ENCODE results near the gene METAP1D.
"Not testable (repeated sequence)": the region's sequence is repeated elsewhere in the genome, so short reads cannot be mapped to it uniquely, and the experiment has no call there.

Gene METAP1D

DNA sequence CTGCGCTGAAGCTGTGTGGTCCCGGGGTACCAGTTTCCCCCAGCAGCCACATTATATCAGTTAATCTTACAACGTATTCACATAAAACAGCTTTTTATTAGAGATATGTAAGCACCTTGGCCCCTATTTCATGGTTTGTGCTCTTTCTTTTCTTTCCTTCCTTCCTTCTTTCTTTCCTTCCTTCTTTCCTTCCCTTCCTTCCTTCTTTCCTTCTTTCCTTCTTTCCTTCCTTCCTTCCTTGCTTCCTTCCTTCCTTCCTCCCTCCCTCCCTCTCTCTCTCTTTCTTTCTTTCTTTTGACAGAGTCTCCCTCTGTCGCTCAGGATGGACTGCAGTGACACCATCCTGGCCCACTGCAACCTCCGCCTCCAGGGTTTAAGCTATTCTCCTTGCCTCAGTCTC lies 3.7 kb upstream of the METAP1D start:
- DNase-seq (ENCODE audit: extremely low read depth, low read depth): no peak
- TF ChIP-seq, protein P1, sequence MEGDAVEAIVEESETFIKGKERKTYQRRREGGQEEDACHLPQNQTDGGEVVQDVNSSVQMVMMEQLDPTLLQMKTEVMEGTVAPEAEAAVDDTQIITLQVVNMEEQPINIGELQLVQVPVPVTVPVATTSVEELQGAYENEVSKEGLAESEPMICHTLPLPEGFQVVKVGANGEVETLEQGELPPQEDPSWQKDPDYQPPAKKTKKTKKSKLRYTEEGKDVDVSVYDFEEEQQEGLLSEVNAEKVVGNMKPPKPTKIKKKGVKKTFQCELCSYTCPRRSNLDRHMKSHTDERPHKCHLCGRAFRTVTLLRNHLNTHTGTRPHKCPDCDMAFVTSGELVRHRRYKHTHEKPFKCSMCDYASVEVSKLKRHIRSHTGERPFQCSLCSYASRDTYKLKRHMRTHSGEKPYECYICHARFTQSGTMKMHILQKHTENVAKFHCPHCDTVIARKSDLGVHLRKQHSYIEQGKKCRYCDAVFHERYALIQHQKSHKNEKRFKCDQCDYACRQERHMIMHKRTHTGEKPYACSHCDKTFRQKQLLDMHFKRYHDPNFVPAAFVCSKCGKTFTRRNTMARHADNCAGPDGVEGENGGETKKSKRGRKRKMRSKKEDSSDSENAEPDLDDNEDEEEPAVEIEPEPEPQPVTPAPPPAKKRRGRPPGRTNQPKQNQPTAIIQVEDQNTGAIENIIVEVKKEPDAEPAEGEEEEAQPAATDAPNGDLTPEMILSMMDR (IDR thresholded peaks at IDR 0.05; ENCODE audit: low read depth, low read length): no peak

DNA sequence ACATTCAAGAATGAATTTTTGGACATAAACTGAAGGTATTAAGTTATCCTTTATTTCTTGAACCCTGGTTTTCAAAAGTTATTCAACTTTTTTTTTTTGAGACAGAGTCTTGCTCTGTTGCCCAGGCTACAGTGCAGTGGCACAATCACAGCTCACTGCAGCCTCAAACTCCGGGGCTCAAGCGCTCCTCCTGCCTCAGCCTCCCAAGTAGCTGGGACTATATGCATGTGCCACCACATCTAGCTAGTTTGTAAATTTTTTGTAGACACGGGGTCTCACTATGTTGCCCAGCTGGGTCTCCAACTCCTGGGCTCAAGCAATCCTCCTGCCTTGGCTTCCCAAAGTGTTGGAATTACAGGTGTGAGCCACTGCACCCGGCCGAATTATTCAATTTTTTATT lies 2.7 kb upstream of the METAP1D start:
- DNase-seq (ENCODE audit: extremely low read depth, low read depth): not testable (repeated sequence)

DNA sequence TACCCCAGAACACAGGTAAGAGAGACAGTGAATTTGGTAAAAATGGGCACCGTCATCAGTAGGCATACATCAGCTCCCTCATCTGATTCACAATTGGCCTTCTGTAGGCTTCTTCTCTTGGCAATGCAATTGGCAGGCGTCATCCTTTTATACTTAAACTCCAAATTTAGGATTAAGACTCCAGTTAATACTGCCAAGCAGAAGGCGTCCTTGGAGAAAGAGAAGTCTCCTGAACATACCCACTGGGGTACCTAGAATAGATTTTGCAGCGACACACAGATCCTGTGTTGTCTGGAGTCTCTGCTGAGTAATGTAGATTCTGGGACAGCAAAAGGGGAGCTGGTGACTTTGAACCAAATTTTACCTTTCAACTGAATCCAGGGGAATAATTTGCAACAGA lies 592 bp upstream of the METAP1D start:
- DNase-seq (ENCODE audit: extremely low read depth, low read depth): no peak
- TF ChIP-seq, protein P1 (IDR thresholded peaks at IDR 0.05; ENCODE audit: low read depth, low read length): no peak

DNA sequence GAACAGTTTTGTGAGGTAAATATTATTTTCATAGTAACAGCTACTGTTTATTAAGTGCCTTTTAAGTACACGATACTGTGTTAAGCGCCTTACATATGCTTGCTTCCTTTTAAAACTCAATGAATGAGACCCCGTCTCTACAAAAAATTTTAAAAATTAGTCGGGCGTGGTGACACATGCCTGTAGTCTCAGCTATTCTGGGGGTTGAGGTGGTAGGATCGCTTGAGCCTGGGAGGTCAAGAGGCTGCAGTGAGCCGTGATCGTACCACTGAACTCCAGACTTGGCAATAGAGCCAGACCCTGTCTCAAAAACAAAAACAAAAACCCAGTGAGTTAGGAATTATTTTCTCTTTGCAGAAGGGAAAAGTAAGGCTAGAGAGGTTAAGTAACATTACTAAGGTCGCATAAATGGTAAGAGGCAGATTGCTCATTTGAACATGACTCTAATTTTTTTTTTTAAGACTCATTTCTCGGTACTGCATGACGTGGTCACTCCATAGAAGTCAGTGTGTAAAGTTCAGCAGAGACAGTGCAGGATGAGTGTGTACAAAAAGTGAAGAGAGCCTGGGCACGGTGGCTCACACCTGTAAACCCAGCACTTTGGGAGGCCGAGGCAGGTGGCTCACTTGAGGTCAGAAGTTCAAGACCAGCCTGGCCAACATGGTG lies 1.1 kb downstream of the METAP1D start:
- TF ChIP-seq, protein P1 (IDR thresholded peaks at IDR 0.05; ENCODE audit: low read depth, low read length): no peak

DNA sequence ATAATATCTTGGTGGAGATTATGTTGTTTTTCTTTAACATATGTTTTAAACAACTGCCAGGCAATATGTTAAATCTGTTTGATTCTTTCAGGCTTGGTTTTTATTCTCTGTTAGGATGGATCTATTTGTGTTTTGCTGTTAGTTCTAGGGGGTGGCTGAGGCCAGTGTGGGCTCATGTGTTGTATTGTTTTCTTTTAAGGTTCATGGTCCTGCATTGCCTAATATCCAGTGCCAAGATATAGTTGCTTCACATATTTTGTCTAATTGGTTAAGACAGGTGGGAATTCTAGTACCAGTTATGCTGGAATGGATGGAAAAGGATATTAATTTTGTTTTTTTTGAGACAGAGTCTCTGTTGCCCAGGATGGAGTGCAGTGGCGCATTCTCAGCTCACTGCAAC lies 7.6 kb downstream of the METAP1D start:
- TF ChIP-seq, protein P1 (IDR thresholded peaks at IDR 0.05; ENCODE audit: low read depth, low read length): no peak
- no peak for DNase-seq (ENCODE audit: extremely low read depth, low read depth)

More for the DNA sequence above, 1.1 kb downstream of the METAP1D start:
- DNase-seq (ENCODE audit: extremely low read depth, low read depth): no peak

DNA sequence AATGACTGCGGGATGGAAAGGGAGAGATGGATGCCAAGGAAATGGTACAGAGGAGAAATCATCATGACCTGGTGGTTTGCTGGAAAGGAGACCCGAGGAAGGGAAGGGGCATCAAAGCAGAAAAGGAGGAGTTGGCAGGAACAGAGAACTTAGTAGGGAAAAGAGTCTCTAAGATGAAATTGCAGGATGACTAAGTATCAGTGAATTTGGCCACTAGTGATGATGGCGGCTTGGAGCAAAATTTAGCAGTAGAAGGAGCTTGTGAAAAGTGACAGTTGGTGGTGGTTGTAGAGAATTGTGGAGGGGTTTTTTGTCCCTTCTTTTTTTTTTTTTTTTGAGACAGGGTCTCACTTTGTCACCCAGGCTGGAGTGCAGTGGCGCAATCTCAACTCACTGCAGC lies 10.1 kb downstream of the METAP1D start:
- TF ChIP-seq, protein P1 (IDR thresholded peaks at IDR 0.05; ENCODE audit: low read depth, low read length): no peak
- no peak for DNase-seq (ENCODE audit: extremely low read depth, low read depth)

DNA sequence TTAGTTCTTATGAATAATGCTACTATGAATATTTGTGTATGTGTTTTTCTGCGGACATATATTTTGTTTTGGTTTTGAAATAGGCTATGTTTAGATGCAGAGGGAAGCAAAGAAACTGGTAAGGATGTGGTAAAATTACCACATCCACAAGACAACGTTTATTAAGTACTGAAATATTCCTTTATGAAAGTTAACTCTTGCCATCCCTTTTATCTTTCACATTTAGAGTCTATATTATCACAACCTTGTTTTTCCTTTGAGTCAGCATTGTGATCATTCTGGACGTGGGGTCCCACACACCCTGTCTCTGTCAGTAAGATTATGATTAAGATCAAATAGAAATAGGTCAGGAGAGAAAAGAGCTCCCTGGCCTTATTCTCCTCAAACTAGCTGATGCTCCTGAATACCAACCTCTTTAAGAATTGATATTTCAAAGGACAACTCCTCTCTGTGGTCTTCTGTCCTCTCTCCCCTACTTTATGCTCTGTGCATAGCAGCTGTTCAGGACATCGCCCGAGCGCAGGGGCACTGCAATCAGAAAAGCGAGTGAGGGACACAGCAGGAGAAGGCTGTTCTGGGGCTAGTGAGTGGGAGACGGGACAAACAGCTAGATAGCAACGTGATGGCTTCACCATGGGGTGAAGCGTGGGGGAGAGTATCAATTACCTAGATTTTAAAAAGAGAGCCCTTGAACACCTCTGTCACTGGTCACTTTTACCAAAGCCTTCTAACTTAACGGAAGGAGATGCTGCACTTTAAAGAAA lies 12.2 kb downstream of the METAP1D start:
- TF ChIP-seq, protein P1 (IDR thresholded peaks at IDR 0.05; ENCODE audit: low read depth, low read length): no peak
- no peak for DNase-seq (ENCODE audit: extremely low read depth, low read depth)

Data from AG09319 (cell line).